ENCODE measurements around the gene NANS. TPM values are rescaled to one million over a fixed set of nuclear protein-coding genes. Genes with fewer than 3 reads are reported as not detected.
A peak's percentile ranks its signal among the peaks of the same experiment; 100 is the strongest.

NANS gene
- total RNA-seq, 4 donors from 2014 or later = 35.2 to 74.4 (median 44.6) TPM

DNA sequence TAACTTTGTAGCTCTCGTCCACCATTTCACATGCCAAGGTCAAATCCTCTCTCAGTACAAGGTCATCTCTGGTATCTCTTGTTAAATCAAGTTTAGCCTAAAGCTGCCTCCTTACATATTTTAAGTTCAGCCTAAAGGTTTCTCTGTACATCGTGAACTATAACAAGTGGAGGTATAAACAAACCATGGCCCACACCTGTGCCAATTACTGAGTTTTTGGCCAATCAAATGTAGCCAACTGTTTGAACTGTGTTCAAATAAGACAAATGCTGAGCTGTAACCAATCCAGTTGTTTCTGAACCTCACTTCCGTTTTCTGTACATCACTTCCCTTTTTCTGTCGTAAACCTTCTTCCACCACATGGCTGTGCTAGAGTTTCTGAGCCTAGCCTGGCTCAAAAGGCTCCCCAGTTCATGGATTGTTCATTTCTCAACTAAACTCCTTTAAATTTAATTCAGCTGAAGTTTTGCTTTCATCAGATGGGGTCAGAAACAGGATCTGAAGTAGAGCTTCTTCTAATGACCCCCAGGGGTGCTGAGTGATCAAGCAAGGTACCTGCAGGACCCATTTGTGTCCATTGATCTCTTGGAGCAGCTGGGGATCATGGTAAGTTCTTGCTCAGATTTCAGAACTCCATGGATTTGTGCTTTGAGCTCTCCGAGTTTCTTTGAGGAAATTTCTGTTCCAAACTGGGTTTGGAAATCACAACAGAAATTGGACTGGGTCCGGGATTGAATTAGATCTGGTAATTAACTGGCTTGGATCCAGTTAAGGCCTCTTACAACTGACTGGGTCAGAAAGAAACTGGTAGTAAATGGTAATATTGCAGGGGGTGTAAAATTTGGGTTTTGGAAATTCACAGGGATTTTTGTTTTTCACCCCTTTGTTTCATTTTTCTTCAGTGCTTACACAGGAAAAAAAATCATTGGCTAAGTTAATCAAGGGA, 11.0 kb upstream of the NANS start:
- no peaks in the 10 kb centered on the region for H3K9me3 ChIP-seq
- 64 to 65% methylated on average over 6 of the region's 6 CpGs for WGBS, 2 donors
- DNase-seq (ENCODE audit: low spot score in 2 of 2) = no peak
- TF ChIP-seq EP300 (IDR thresholded peaks at IDR 0.05) (no peak), POLR2A (IDR thresholded peaks at IDR 0.05) (no peak)
- TF ChIP-seq, protein P1, sequence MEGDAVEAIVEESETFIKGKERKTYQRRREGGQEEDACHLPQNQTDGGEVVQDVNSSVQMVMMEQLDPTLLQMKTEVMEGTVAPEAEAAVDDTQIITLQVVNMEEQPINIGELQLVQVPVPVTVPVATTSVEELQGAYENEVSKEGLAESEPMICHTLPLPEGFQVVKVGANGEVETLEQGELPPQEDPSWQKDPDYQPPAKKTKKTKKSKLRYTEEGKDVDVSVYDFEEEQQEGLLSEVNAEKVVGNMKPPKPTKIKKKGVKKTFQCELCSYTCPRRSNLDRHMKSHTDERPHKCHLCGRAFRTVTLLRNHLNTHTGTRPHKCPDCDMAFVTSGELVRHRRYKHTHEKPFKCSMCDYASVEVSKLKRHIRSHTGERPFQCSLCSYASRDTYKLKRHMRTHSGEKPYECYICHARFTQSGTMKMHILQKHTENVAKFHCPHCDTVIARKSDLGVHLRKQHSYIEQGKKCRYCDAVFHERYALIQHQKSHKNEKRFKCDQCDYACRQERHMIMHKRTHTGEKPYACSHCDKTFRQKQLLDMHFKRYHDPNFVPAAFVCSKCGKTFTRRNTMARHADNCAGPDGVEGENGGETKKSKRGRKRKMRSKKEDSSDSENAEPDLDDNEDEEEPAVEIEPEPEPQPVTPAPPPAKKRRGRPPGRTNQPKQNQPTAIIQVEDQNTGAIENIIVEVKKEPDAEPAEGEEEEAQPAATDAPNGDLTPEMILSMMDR (IDR thresholded peaks at IDR 0.05) = no peak
- no peaks in the 10 kb centered on the region for H3K36me3 ChIP-seq
- no peaks in the 10 kb centered on the region for H3K27me3 ChIP-seq
- no peaks in the 10 kb centered on the region for H3K4me1 ChIP-seq
- H3K4me3 ChIP-seq = peak overlapping the region in 1 of 4 donors; percentile 11
- H3K27ac ChIP-seq = no peak overlapping the region

DNA sequence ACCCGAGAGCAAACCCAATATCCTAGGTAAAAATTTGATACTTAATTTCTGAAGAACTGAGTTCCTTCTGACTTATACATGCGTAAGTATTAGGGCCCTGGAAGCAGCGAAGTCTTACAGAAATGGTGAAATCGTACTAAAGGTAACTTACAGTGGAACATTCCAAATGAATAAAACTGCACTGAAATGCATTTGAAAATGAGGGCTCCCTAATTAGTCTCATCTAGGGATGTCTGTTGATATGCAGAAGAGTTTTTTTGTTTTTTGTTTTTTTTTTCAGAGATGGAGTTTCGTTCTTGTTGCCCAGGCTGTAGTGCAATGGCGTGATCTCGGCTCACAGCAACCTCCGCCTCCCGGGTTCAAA, 10.4 kb upstream of the NANS start:
- no peak for TF ChIP-seq POLR2A (IDR thresholded peaks at IDR 0.05)
- no peak for TF ChIP-seq EP300 (IDR thresholded peaks at IDR 0.05)
- TF ChIP-seq, protein P1 (IDR thresholded peaks at IDR 0.05) = no peak
- H3K36me3 ChIP-seq = no peaks in the 10 kb centered on the region
- no peaks in the 10 kb centered on the region for H3K27me3 ChIP-seq
- H3K4me1 ChIP-seq = no peaks in the 10 kb centered on the region
- no peaks in the 10 kb centered on the region for H3K9me3 ChIP-seq
- DNase-seq (ENCODE audit: low spot score in 2 of 2) = no peak
- H3K27ac ChIP-seq = no peak overlapping the region
- WGBS, 2 donors = 93 to 94% methylated on average over 9 of the region's 9 CpGs
- H3K4me3 ChIP-seq = no peak overlapping the region

DNA sequence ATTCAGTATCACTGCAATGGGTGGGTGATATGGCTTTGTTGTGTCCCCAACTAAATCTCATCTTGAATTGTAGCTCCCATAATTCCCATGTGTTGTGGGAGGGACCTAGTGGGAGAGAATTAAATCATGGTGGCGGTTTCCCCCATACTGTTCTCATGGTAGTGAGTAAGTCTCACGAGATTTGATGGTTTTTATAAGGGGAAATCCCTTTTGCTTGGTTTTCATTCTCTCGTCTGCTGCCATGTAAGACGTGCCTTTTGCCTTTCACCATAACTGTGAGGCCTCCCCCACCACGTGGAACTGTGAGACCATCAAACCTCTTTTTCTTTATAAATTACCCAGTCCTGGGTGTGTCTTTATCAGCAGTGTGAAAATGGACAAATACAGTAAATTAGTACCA, 9.5 kb upstream of the NANS start:
- 80 to 83% methylated on average over 5 of the region's 5 CpGs for WGBS, 2 donors
- H3K36me3 ChIP-seq = no peaks in the 10 kb centered on the region
- no peaks in the 10 kb centered on the region for H3K4me1 ChIP-seq
- TF ChIP-seq POLR2A (IDR thresholded peaks at IDR 0.05) (no peak), EP300 (IDR thresholded peaks at IDR 0.05) (no peak)
- TF ChIP-seq, protein P1 (IDR thresholded peaks at IDR 0.05) = no peak
- no peaks in the 10 kb centered on the region for H3K27me3 ChIP-seq
- H3K4me3 ChIP-seq = no peak overlapping the region
- DNase-seq (ENCODE audit: low spot score in 2 of 2) = no peak
- H3K9me3 ChIP-seq = no peaks in the 10 kb centered on the region
- no peak overlapping the region for H3K27ac ChIP-seq

DNA sequence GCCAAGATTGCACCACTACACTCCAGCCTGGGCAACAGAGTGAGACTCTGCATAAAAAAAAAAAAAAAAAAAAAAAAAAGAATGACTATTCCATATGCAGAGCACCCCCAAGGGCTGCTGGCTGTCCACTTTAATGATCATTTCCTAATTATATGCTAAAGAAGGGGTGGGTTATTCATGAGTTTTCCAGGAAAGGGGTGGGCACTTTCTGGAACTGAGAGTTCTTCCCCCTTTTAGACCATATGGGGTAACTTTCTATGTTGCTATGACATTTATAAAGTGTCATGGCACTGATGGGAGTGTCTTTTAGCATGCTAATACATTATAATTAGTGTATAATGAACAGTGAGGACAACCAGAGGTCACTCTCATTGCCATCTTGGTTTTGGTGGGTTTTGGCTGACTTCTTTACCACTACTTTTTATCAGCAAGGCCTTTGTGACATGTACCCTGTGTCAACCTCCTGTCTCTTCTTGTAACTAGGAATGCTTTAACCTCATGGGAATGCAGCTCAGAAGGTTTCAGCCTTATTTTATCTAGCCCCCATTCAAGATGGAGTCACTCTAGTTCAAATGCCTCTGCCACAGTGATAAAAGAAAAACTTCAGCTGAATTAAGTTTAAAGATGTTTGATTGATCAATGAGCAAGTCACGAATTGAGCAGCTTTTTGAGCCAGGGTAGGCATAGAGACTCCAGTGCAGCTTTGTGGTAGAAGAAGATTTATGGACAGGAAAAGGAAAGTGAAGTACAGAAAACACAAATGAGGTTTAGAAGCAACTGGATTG, 7.1 kb upstream of the NANS start:
- Histone ChIP-seq H3K36me3 (no peaks in the 10 kb centered on the region), H3K4me1 (no peaks in the 10 kb centered on the region), H3K27ac (no peak overlapping the region), H3K9me3 (no peaks in the 10 kb centered on the region), H3K27me3 (no peaks in the 10 kb centered on the region), H3K4me3 (no peak overlapping the region)
- WGBS, 2 donors = 63 to 67% methylated on average over 1 of the region's 1 CpG
- TF ChIP-seq, protein P1 (IDR thresholded peaks at IDR 0.05) = no peak
- TF ChIP-seq EP300 (IDR thresholded peaks at IDR 0.05) = no peak
- DNase-seq (ENCODE audit: low spot score in 2 of 2) = no peak

DNA sequence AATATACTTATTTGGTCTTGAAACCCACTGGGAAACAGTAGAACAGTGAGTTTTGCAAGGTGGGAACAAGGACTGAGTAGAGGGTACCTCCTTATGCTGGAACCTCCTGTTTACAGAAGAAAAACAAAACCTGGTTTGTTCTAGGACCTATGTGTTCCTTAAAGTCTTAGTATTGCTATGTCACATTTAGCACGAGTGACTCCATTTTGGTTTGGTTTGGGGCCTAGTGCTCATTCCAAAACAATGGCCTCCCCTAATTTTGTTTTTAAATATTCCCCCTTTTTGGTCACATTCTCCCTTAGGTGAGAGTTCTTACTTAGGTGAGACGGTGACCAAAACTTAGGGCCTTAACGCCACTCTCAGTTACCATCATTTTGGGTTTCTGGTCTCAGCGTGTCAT, 6.2 kb upstream of the NANS start:
- Histone ChIP-seq H3K9me3 (no peaks in the 10 kb centered on the region), H3K4me3 (no peak overlapping the region), H3K4me1 (no peaks in the 10 kb centered on the region), H3K27ac (no peak overlapping the region), H3K27me3 (no peaks in the 10 kb centered on the region), H3K36me3 (no peaks in the 10 kb centered on the region)
- TF ChIP-seq, protein P1 (IDR thresholded peaks at IDR 0.05) = no peak
- no peak for TF ChIP-seq EP300 (IDR thresholded peaks at IDR 0.05)
- TF ChIP-seq POLR2A (IDR thresholded peaks at IDR 0.05) = no peak
- WGBS, 2 donors = 93 to 95% methylated on average over 4 of the region's 4 CpGs
- no peak for DNase-seq (ENCODE audit: low spot score in 2 of 2)

Data from tibial nerve (tissue), 4 donors.